GM19328 (cell line): ENCODE measurements around the gene ZSCAN26.
"Not testable (repeated sequence)": the region's sequence is repeated elsewhere in the genome, so short reads cannot be mapped to it uniquely, and the experiment has no call there.

Source experiments
- ATAC-seq: cut with Tn5 transposase; IDR thresholded peaks from one replicate; pipeline ENCODE4 v1.9.1; 2021; ENCODE audit warnings: mild to moderate bottlenecking, moderate library complexity; ENCODE audit not compliant: unreplicated experiment

Gene ZSCAN26

DNA sequence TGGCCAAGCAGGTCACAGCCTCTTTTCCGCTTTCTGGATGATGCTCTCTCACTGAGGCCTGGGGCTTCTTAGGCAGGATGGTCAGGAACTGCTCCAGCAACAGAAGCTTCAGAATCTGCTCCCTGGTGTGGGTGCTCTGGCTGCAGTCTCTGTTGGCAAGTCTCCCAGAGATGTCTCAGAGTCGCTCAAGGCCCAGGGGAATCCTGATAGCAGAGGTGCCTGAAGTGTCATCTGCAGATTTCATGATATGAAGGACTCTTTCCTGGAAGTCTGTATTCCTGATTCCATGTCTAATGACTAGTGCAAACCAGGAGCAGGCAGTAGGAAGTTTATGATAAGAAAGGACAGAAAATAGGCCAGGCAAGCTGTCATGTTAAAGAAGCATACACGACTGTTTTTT lies 48.7 kb downstream of the ZSCAN26 start:
- no peak for ATAC-seq

DNA sequence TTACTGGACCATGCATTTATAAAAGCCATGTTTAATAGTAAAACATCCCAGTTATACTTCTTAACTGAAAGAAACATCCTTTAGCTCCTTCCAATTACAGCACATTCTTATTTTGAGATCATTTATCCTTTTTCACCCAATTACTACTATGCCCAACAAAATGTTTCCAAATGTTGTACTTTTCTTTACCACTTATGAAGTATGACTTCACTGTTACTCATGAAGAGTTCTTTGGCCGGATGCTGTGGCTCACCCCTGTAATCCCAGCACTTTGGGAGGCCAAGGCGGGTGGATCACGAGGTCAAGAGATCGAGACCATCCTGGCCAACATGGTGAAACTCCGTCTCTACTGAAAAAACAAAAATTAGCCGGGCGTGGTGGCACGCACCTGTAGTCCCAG lies 50.9 kb downstream of the ZSCAN26 start:
- ATAC-seq, result not testable (repeated sequence)

DNA sequence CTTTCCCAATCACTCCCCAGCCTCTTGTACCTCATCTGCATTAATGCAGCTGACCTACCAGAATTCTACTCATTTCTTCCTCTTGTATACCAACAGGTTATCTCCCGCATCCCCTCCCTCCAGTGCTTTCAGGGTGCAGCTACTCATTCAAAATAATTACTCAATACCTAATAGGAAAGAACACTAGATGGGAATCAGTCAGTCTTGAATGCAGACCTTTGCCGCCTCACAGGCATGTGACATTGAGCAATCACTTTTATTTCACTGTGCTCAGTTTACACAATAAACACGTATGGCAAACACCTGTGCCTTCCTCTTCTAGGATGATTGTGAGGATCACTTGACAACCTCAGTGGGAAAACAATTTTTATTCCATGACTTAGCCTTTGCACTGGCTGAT lies 55.7 kb downstream of the ZSCAN26 start:
- no peak for ATAC-seq

DNA sequence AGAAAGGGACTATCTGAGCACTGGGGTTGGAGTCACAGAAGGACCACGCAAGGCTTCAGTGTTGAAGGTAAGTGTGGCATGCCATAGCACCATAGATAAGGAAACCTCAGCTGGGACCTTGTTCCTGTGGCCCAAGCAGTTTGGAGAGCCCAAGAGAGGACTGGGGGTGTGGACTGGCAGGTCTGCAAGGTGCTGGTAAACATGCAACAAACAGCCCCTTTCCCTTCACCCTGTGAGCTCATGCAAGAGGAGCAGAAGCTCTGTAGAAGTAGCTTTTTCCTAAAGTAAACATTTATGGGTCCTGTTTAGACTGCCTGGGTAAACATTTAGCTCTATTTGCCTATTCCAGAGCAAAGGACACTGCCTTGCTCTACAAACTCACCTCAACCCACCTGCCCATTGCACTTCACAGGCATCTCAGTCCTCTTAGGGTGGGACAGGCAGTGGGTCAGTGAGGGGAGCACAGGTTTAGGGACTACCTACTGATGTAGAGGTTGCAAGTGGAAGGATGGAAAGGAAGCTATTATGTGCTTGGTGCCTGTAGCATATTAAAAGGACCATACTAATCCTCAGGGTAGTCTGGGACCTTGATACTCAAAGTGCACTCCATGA lies 57.0 kb downstream of the ZSCAN26 start:
- ATAC-seq, result no peak

DNA sequence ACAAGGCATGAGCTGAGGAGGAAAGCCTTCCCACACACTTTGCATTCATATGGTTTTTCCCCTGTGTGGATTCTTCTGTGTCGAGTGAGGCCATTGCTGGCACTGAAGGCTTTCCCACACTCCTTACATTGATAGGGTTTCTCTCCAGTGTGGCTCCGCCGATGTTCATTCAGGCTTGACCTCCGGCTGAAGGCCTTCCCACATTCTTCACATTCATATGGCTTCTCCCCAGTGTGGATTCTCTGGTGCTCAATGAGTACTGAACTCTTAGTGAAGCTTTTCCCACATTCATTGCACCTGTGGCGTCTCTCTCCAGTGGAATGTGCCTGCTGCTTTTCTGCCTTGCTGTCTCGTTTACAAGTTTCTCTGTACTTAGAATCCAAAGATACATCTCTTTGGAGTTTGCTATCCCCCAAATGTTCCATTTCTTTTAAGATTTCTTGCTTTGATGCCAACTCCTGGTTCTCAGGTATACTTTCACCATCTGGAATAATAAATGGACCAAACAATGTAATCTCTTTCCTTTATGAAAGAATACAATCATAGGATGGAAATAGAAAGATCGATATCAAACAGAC lies 59.5 kb downstream of the ZSCAN26 start:
- no peak for ATAC-seq
